PFSK-1 (cell line): ENCODE data around the gene TRIM34.

ENCODE experiments used
- FOXP2 ChIP-seq: optimal IDR thresholded peaks from 2 replicates; pipeline ENCODE3; 2011; ENCODE audit warnings: borderline replicate concordance, control low read depth, inconsistent platforms; ENCODE audit not compliant: insufficient read depth; ENCODE audit errors: extremely low read length, extremely low read depth
- POLR2AphosphoS5 ChIP-seq: IDR thresholded peaks from 2 replicates; pipeline ENCODE4 v1.6.1; 2012; ENCODE audit warnings: low read depth, mild to moderate bottlenecking, control low read depth, low read length, moderate library complexity
- REST ChIP-seq, 2 experiments: IDR thresholded peaks; 2 replicates each; pipeline versions ENCODE4 v1.6.1 to v1.8.0; 2011 to 2012; ENCODE audit warnings: low read depth in 2 of 2, low read length in 2 of 2, control low read depth in 1 of 2, inconsistent platforms in 1 of 2, mild to moderate bottlenecking in 1 of 2, moderate library complexity in 1 of 2; ENCODE audit not compliant: insufficient read depth in 1 of 2

- TF ChIP-seq POLR2AphosphoS5 (no peak), FOXP2 (no peak), REST (IDR thresholded peaks at IDR 0.05; ENCODE audit: insufficient read depth in 1 of 2, low read depth in 2 of 2, low read length in 2 of 2) (no peak)
Measured at GRCh38 chr11:5625281-5625680, 480 bp downstream of the TRIM34 start.
